Endothelial cell of umbilical vein (primary cell): ENCODE measurements around the gene USP2.

ENCODE experiments used
- CTCF ChIP-seq, 2 donors: IDR thresholded peaks; 1 replicate in 1 of 2; 2 replicates in 1 of 2; pipeline ENCODE4 v1.5.1; 2011; ENCODE audit warnings: low read length in 2 of 2, mild to moderate bottlenecking in 2 of 2, moderate library complexity in 2 of 2, control low read depth in 1 of 2, inconsistent platforms in 1 of 2, low read depth in 1 of 2; ENCODE audit not compliant: insufficient read depth in 1 of 2; ENCODE audit errors: extremely low read depth in 1 of 2
- GATA2 ChIP-seq: IDR thresholded peaks from 2 replicates; pipeline ENCODE4 v1.7.0; 2011; ENCODE audit warnings: low read depth, mild to moderate bottlenecking, moderate library complexity, mixed read lengths, low read length; ENCODE audit not compliant: insufficient read length, insufficient read depth
- JUN ChIP-seq: IDR thresholded peaks from 2 replicates; pipeline ENCODE4 v1.6.1; 2011; ENCODE audit warnings: borderline replicate concordance, low read depth; ENCODE audit not compliant: insufficient read length, insufficient read depth

GRCh38 chr11:119396835-119397234, 15.3 kb upstream of the USP2 start:
- TF ChIP-seq JUN (no peak), GATA2 (no peak), CTCF (IDR thresholded peaks at IDR 0.05; ENCODE audit: extremely low read depth in 1 of 2, insufficient read depth in 1 of 2, low read depth in 1 of 2, low read length in 2 of 2) (no peak)
